ENCODE data around the gene LRRC1.

Gene LRRC1

DNA sequence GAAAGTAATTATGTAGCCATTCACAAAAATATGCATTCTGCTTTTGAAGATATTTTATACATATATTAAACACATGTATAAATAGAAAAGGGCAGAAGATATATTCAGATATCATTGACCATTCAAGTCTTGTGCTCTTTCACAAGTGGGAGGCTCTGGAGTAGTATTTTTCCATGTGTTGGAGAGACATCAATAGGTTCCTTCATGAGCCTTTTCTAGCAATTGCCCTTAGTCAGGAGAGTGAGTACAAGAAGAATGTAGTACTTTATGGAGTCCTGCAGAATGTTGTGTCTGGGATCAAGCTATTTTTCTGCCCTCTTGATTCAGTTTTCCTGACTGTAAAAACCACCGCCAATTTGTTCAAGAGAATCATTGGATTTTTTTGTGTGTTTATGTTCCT lies 117.9 kb downstream of the LRRC1 start:
- Mint-ChIP-seq H3K9me3 (no peaks in the 10 kb centered on the region), H3K4me1 (ENCODE audit: low read depth) (no peaks in the 10 kb centered on the region), H3K4me3 (no peak overlapping the region), H3K27me3 (ENCODE audit: low read depth) (no peaks in the 10 kb centered on the region), H3K36me3 (ENCODE audit: low read depth) (peaks cover 2% of the 10 kb centered on the region), H3K27ac (no peak overlapping the region)
- no peak for DNase-seq (ENCODE audit: low spot score)

DNA sequence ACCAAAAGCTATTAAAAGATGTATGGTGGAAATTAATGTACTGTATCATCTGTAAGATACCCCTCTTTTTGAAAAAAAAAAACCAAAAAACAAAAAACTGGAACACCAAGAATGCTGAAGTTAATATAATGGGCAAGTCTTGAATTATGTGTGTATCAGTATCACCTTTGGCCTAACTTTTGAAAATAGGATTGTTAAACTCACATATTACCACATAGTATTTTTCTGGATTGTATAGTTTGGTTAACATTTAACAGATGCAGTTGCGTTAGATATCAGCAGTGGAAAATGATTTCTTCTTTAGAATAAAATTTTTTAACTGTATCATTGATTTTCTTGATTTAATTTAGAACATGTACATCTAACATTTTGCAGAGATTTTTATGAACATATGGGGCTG lies 118.5 kb downstream of the LRRC1 start:
- Mint-ChIP-seq H3K36me3 (ENCODE audit: low read depth) (peaks cover 2% of the 10 kb centered on the region), H3K4me3 (no peak overlapping the region), H3K9me3 (no peaks in the 10 kb centered on the region), H3K4me1 (ENCODE audit: low read depth) (no peaks in the 10 kb centered on the region), H3K27me3 (ENCODE audit: low read depth) (no peaks in the 10 kb centered on the region), H3K27ac (no peak overlapping the region)
- DNase-seq (ENCODE audit: low spot score), result no peak

DNA sequence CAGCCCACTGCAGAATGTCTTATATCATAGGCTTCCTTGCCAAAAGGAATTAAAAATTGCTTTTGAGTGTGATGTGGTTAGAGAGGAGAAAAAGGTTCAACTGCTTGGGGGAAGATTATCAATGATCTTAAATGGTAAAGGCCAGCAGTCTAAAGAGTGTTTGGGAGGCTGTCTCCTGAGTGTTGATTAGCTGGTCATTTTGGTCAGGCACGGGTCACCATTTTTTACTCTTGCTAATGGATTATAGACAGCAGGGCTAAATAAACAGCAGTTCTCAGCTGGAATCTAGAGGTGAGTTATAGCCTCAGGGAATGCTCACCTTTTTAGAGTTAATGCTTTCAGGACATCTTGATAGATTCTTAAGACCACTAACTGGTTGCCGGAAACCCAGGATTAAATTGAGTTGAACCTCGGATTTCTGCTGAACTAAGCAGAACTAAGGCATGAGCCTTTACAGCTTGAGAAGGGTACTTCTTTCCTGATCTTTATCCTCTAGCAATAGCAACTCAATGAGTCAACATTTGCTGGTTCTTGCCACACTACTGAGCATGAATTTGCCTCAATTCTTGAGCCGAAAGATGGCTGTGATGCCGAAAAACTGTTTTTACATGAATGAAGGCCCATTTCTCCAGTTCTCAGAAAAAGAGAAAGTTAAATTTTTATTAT lies 120.4 kb downstream of the LRRC1 start:
- peaks cover 2% of the 10 kb centered on the region for H3K36me3 Mint-ChIP-seq (ENCODE audit: low read depth)
- H3K27ac Mint-ChIP-seq, result no peak overlapping the region
- H3K4me1 Mint-ChIP-seq (ENCODE audit: low read depth), result no peaks in the 10 kb centered on the region
- no peaks in the 10 kb centered on the region for H3K9me3 Mint-ChIP-seq
- no peak for DNase-seq (ENCODE audit: low spot score)
- no peak overlapping the region for H3K4me3 Mint-ChIP-seq
- H3K27me3 Mint-ChIP-seq (ENCODE audit: low read depth), result no peaks in the 10 kb centered on the region

DNA sequence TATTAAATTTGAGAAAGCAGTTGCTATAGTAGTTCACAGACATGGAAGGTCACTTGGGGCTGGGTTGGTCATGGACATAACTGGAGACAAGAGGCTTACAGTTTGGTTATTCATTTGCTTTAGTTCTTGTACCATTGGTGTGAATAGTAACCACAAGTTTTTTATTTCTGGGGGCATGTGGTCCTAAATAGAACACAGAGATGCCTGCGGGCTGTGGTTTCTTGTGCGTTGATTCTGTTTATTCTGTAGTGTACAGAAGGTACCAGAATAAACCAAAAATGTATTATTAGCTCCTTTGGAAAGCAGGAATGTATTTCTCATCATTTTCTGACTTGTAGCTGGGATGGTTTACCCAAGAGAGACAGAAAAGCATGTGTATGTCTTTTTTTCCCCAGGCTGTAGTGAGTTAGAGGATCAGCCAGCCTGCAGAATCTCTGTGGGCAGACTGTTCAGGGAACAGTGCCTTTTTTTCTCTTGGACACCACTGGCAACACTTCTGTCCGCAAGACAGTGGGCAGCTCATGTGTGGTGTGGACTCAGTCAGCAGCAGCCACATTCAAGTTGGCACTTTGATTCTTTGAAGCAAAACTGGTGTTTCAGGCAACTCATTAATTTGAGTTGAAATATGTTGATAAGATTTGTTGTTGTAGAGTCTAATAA lies 122.1 kb downstream of the LRRC1 start:
- Mint-ChIP-seq H3K4me3 (no peak overlapping the region), H3K4me1 (ENCODE audit: low read depth) (no peaks in the 10 kb centered on the region), H3K9me3 (no peaks in the 10 kb centered on the region), H3K27me3 (ENCODE audit: low read depth) (no peaks in the 10 kb centered on the region), H3K27ac (no peak overlapping the region), H3K36me3 (ENCODE audit: low read depth) (peaks cover 6% of the 10 kb centered on the region)
- no peak for DNase-seq (ENCODE audit: low spot score)

DNA sequence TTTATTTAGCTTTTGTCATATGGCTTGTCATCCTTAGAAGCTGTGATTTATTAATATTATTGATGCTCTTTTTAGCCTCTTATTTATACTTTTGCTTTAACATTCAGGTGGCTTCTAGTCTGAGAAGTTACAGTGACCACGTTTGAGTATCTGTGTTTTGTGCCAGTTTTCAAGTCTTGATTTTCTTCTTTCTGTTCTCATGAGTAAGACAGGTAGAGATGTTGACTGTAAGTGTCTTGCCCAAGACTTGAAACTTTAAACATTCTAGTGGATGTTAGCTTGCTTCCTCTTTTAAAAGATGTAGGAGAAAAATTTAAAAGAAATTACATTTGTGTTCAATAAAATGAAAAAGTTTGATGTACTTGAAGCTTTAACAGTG lies 122.6 kb downstream of the LRRC1 start:
- H3K27ac Mint-ChIP-seq, result no peak overlapping the region
- H3K4me1 Mint-ChIP-seq (ENCODE audit: low read depth), result no peaks in the 10 kb centered on the region

DNA sequence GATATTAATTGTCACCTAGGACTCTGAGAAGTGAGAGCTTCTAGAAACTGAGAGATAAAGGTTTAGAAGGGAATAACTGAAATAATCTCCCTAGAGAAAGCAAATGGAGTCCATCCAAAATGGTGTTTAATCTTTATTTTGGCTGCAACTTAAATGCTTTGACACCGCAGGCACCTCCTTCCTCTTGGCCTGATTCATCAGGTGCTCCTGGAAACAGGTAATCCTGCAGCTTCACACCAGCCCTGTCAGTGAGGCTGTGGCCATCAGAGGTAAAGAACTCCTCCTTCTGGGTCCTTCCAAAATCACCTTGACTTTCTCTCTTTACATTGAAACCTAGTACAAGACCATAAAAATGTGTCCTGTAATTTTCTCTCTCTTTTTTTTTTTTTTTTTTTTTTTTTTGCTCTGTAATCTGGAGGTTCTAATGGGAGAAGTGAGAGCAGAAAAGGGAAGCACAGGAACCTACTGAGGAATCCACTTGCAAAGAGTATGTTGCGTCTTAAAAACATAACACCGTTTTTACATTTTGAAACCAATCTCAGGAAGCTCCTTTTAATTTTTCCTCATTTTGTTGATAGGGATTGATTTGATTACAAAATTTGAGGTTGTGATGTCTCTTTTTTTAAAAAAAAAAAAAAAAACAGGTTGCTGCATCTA lies 124.2 kb downstream of the LRRC1 start:
- Mint-ChIP-seq H3K27ac (no peak overlapping the region), H3K4me1 (ENCODE audit: low read depth) (no peaks in the 10 kb centered on the region), H3K9me3 (no peaks in the 10 kb centered on the region), H3K4me3 (no peak overlapping the region), H3K36me3 (ENCODE audit: low read depth) (peaks cover 6% of the 10 kb centered on the region), H3K27me3 (ENCODE audit: low read depth) (no peaks in the 10 kb centered on the region)
- no peak for DNase-seq (ENCODE audit: low spot score)

More for the DNA sequence above, 122.6 kb downstream of the LRRC1 start:
- no peak overlapping the region for H3K4me3 Mint-ChIP-seq
- no peak for DNase-seq (ENCODE audit: low spot score)
- no peaks in the 10 kb centered on the region for H3K27me3 Mint-ChIP-seq (ENCODE audit: low read depth)
- H3K9me3 Mint-ChIP-seq, result no peaks in the 10 kb centered on the region
- peaks cover 6% of the 10 kb centered on the region for H3K36me3 Mint-ChIP-seq (ENCODE audit: low read depth)

DNA sequence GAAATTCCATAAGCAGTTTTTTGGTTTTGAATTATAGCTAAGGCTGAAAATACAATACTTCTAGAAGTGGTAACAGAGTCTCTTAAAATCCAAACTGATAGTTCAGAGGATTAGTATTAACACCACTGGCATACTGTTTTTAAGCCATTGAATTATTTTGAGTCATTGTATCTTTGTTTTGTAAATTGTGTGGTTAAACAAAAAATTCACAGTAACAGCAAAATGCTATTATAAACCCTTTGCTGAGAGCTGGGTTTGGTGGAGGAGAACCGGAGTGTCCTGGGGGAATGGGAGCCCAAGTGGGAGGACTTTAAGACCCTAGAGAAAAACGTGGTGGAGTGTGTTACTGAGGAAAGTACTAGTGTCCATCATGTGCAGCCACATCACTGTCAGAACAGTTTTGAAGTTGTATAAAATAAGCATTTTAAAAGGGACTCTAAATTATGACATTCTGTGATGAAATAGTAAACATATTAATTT lies 125.1 kb downstream of the LRRC1 start:
- Mint-ChIP-seq H3K4me1 (ENCODE audit: low read depth) (no peaks in the 10 kb centered on the region), H3K4me3 (no peak overlapping the region), H3K9me3 (no peaks in the 10 kb centered on the region), H3K27me3 (ENCODE audit: low read depth) (no peaks in the 10 kb centered on the region), H3K27ac (no peak overlapping the region), H3K36me3 (ENCODE audit: low read depth) (peaks cover 6% of the 10 kb centered on the region)
- DNase-seq (ENCODE audit: low spot score), result no peak

DNA sequence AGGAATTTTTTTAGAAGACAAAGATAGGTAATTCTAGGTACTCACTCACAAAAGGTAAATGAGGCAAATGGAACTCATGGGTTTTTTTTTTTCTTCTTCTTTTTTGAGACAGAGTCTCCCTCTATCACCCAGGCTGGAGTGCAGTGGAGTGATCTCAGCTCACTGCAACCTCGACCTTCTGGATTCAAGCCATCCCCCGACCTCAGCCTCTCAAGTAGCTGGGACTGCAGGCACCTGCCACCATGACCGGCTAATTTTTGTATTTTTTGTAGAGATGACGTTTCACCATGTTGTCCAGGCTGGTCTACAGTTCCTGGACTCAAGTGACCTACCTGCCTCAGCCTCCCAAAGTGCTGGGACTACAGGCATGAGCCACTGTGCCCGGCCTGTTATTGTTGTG lies 126.1 kb downstream of the LRRC1 start:
- Mint-ChIP-seq H3K27me3 (ENCODE audit: low read depth) (no peaks in the 10 kb centered on the region), H3K36me3 (ENCODE audit: low read depth) (peaks cover 4% of the 10 kb centered on the region), H3K4me1 (ENCODE audit: low read depth) (no peaks in the 10 kb centered on the region), H3K27ac (no peak overlapping the region), H3K9me3 (no peaks in the 10 kb centered on the region), H3K4me3 (no peak overlapping the region)
- no peak for DNase-seq (ENCODE audit: low spot score)

DNA sequence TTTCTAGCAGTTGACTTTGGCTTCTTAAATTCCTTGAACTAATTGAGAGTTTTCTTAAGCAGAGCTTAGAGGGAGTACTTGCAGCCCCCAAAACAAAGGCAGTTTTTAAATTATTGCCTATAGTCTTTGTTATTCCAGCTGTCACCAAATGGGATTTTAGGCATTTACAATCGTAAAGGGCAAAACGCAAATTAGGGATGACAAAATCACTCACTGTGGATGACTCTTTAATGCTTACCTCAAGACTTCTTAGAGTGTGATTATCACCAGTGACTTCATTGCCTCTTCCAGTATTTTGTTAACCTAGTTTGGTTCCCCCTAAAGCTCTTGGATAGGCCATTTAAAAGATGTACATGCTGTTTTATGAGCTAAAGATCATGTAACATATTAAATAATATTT lies 126.8 kb downstream of the LRRC1 start:
- Mint-ChIP-seq H3K27me3 (ENCODE audit: low read depth) (no peaks in the 10 kb centered on the region), H3K4me3 (no peak overlapping the region), H3K36me3 (ENCODE audit: low read depth) (peaks cover 4% of the 10 kb centered on the region), H3K9me3 (no peaks in the 10 kb centered on the region), H3K27ac (no peak overlapping the region), H3K4me1 (ENCODE audit: low read depth) (no peaks in the 10 kb centered on the region)
- DNase-seq (ENCODE audit: low spot score), result no peak

DNA sequence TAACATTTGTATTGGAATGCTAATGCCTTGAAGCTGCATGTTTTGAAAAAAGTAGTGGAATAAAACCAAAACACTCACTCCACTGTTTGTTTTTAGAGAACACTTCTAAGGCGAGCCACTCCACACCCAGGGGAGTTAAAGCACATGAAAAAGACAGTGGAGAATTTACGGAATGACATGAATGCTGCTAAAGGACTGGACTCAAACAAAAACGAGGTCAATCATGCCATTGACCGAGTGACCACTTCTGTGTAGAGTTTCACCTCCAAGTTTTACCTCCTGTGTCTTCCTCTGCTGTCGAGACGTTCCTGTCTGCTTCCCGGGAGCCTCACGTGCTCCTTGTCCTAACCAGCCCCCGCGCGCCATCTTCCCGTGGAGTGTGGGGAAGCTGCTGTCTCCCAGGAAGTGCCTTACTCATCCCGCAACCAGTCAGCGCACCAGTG lies 127.8 kb downstream of the LRRC1 start:
- Mint-ChIP-seq H3K9me3 (no peaks in the 10 kb centered on the region), H3K27ac (no peak overlapping the region), H3K36me3 (ENCODE audit: low read depth) (peaks cover 4% of the 10 kb centered on the region), H3K4me1 (ENCODE audit: low read depth) (no peaks in the 10 kb centered on the region), H3K4me3 (no peak overlapping the region), H3K27me3 (ENCODE audit: low read depth) (no peaks in the 10 kb centered on the region)
- no peak for DNase-seq (ENCODE audit: low spot score)

DNA sequence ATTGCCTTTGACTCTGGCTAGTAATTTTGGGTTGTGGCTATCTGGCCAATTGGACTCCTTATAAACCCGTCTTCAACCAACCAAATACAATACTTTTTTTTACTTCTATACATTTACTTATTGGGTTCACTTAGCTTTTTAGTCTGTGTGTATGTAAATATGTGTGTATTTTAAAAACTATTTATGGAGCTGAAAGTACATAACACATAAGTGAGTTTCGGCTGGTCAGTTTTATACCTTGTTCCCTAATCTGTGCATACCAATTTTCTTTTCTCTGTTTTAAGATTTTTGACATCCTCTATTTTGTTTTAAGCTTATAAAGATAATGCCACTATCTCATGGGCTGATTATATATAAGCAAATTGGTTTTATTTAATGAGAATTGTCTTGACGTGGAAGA lies 129.5 kb downstream of the LRRC1 start:
- Mint-ChIP-seq H3K9me3 (no peaks in the 10 kb centered on the region), H3K4me3 (no peak overlapping the region), H3K27ac (no peak overlapping the region), H3K36me3 (ENCODE audit: low read depth) (peaks cover 4% of the 10 kb centered on the region), H3K4me1 (ENCODE audit: low read depth) (no peaks in the 10 kb centered on the region), H3K27me3 (ENCODE audit: low read depth) (no peaks in the 10 kb centered on the region)
- no peak for DNase-seq (ENCODE audit: low spot score)

DNA sequence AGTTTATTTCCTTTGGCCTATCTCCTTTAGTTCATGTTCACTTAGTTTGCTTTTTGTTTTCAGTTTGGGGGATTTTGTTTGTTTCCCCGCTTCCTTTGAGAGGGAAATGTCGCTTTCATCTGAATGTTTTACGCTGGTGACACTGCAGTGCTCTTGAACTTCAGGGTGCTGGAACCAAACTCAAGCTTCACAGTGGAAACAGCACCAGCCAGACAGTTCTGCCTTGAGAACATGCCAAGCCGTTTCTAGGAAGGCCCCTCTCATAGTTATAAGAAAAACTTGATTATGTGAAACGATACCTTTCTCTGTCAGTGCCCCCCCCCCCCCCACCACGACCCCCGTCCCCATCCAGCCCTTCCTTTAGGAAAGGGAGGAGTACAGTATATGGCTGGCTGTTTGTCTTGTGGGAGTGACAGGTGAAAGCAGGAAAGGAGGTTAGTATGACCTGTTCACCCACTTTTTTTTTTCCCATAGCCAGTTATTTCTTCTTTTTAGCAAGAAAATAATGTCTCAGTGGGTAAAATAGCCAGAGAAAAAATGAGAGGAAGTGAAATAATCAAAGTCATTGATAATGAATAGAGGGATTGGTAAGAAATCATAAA lies 130.1 kb downstream of the LRRC1 start:
- H3K9me3 Mint-ChIP-seq, result no peaks in the 10 kb centered on the region
- H3K27ac Mint-ChIP-seq, result no peak overlapping the region
- no peaks in the 10 kb centered on the region for H3K27me3 Mint-ChIP-seq (ENCODE audit: low read depth)
- DNase-seq (ENCODE audit: low spot score), result no peak
- H3K4me1 Mint-ChIP-seq (ENCODE audit: low read depth), result no peaks in the 10 kb centered on the region
- peaks cover 4% of the 10 kb centered on the region for H3K36me3 Mint-ChIP-seq (ENCODE audit: low read depth)
- no peak overlapping the region for H3K4me3 Mint-ChIP-seq

DNA sequence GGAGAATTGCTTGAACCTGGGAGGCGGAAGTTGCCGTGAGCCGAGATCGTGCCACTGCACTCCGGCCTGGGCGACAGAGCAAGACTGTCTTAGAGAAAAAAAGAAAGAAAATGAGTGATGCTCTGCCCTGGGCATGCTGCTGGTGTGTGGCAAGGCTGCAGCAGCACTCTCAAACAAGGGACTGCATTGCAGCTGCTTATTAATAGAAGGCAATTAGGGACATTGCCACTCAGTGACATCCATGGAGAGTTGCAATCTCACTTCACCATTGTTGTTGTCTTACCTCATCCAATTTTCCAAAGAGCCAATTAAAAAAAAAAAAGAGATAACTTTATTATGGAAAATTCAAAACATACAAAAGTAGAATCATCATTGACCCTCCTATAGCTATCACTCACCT lies 131.1 kb downstream of the LRRC1 start:
- Mint-ChIP-seq H3K4me3 (no peak overlapping the region), H3K36me3 (ENCODE audit: low read depth) (peaks cover 3% of the 10 kb centered on the region), H3K9me3 (no peaks in the 10 kb centered on the region), H3K27ac (no peak overlapping the region), H3K4me1 (ENCODE audit: low read depth) (no peaks in the 10 kb centered on the region), H3K27me3 (ENCODE audit: low read depth) (no peaks in the 10 kb centered on the region)
- no peak for DNase-seq (ENCODE audit: low spot score)

DNA sequence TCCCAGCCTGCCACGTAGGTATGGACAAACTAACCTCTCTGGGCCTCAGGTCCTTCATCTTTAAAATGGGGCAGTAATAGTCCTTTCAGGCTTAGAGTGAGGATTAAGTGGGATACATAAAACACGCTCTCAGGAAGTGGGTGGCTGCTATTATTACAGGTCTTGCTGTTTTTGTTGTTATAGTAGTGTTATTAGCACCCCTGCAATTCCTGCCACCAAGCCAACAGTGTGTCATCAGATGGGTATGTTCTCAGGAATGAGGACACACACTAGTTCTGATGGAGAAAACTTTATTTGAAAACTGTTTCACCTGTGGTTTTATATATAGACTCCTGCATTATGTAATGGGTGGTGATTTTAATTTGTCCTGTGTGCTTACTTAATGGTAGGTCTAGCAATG lies 131.7 kb downstream of the LRRC1 start:
- no peaks in the 10 kb centered on the region for H3K27me3 Mint-ChIP-seq (ENCODE audit: low read depth)
- H3K4me3 Mint-ChIP-seq, result no peak overlapping the region

More for the DNA sequence above, 131.7 kb downstream of the LRRC1 start:
- H3K4me1 Mint-ChIP-seq (ENCODE audit: low read depth), result no peaks in the 10 kb centered on the region
- no peaks in the 10 kb centered on the region for H3K9me3 Mint-ChIP-seq
- DNase-seq (ENCODE audit: low spot score), result no peak
- H3K27ac Mint-ChIP-seq, result no peak overlapping the region
- H3K36me3 Mint-ChIP-seq (ENCODE audit: low read depth), result no peaks in the 10 kb centered on the region

Data from T-helper 2 cell treated with Interferon-gamma antibody and Interleukin-4, amounts not matched to agents 5 μg/mL and 100 μg/mL, for 36 hours (primary cell).